T-helper 2 cell treated with Interferon-gamma antibody and Interleukin-4, amounts not matched to agents 5 μg/mL and 100 μg/mL, for 36 hours (primary cell): ENCODE measurements around the gene PCCA.
"Not testable (repeated sequence)": the region's sequence is repeated elsewhere in the genome, so short reads cannot be mapped to it uniquely, and the experiment has no call there.

Source experiments
- DNase-seq: peaks from one replicate; pipeline ENCODE4 v3.0.0; 2021; ENCODE audit warnings: low spot score
- H3K27ac Mint-ChIP-seq: one replicate; pipeline ENCODE4 v1.8.0; 2021; ENCODE audit warnings: mild to moderate bottlenecking, mixed read lengths
- H3K27me3 Mint-ChIP-seq: one replicate; pipeline ENCODE4 v1.8.0; 2021; ENCODE audit warnings: low read depth, mixed read lengths
- H3K36me3 Mint-ChIP-seq: one replicate; pipeline ENCODE4 v1.8.0; 2021; ENCODE audit warnings: low read depth, mixed read lengths
- H3K4me1 Mint-ChIP-seq: one replicate; pipeline ENCODE4 v1.8.0; 2021; ENCODE audit warnings: low read depth, mixed read lengths
- H3K4me3 Mint-ChIP-seq: one replicate; pipeline ENCODE4 v1.8.0; 2022; ENCODE audit warnings: mild to moderate bottlenecking, moderate library complexity, mixed read lengths
- H3K9me3 Mint-ChIP-seq: one replicate; pipeline ENCODE4 v1.8.0; 2021; ENCODE audit warnings: mixed read lengths

The PCCA gene, protein sequence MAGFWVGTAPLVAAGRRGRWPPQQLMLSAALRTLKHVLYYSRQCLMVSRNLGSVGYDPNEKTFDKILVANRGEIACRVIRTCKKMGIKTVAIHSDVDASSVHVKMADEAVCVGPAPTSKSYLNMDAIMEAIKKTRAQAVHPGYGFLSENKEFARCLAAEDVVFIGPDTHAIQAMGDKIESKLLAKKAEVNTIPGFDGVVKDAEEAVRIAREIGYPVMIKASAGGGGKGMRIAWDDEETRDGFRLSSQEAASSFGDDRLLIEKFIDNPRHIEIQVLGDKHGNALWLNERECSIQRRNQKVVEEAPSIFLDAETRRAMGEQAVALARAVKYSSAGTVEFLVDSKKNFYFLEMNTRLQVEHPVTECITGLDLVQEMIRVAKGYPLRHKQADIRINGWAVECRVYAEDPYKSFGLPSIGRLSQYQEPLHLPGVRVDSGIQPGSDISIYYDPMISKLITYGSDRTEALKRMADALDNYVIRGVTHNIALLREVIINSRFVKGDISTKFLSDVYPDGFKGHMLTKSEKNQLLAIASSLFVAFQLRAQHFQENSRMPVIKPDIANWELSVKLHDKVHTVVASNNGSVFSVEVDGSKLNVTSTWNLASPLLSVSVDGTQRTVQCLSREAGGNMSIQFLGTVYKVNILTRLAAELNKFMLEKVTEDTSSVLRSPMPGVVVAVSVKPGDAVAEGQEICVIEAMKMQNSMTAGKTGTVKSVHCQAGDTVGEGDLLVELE

GRCh38 chr13:100088644-100089464 lies at the start of gene PCCA:
Gene PCCA (plus strand): TSS chr13:100089093. CDS start chr13:100089121, 28 bp downstream.
- H3K36me3 Mint-ChIP-seq: no peaks in the 10 kb centered on the region
- peak within 1 kb of the TSS; percentile 76 for H3K27ac Mint-ChIP-seq
- H3K27me3 Mint-ChIP-seq: peaks cover 4% of the 10 kb centered on the region
- H3K4me3 Mint-ChIP-seq: peak within 1 kb of the TSS; percentile 92
- peak; percentile 86 for DNase-seq
- no peaks in the 10 kb centered on the region for H3K9me3 Mint-ChIP-seq
- H3K4me1 Mint-ChIP-seq: peaks cover 17% of the 10 kb centered on the region

DNA sequence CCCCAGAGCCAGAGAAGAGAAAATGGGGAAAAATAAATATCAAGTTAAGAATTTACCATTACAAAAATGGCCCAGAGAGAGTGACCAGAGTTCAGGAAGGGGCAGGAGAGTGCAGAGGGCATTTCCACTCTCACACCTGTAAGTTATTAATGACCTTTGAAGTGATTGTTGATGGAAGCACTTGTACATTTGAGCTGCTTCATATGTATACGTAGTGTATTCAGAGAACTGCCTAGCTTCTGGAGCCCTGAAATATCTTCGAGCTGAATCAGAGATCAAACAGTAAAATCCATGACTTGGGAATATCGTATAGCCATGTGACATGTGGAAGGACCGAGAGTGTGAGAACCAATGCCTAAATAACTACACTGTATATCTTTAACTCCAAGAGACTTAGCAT lies 49.2 kb upstream of the PCCA start:
- no peaks in the 10 kb centered on the region for H3K9me3 Mint-ChIP-seq
- no peaks in the 10 kb centered on the region for H3K36me3 Mint-ChIP-seq
- no peaks in the 10 kb centered on the region for H3K27me3 Mint-ChIP-seq
- no peak overlapping the region for H3K4me3 Mint-ChIP-seq
- DNase-seq: no peak
- no peaks in the 10 kb centered on the region for H3K4me1 Mint-ChIP-seq
- no peak overlapping the region for H3K27ac Mint-ChIP-seq

- Mint-ChIP-seq H3K4me3 (no peak overlapping the region), H3K27me3 (no peaks in the 10 kb centered on the region), H3K9me3 (no peaks in the 10 kb centered on the region), H3K36me3 (no peaks in the 10 kb centered on the region), H3K27ac (no peak overlapping the region), H3K4me1 (no peaks in the 10 kb centered on the region)
- no peak for DNase-seq
These were observed 48.7 kb upstream of the PCCA start for GRCh38 chr13:100040196-100040595.

GRCh38 chr13:100044936-100045335 lies 44.0 kb upstream of the PCCA start:
- H3K9me3 Mint-ChIP-seq: no peaks in the 10 kb centered on the region
- no peak overlapping the region for H3K27ac Mint-ChIP-seq
- no peaks in the 10 kb centered on the region for H3K36me3 Mint-ChIP-seq
- no peak overlapping the region for H3K4me3 Mint-ChIP-seq
- H3K27me3 Mint-ChIP-seq: peaks cover 3% of the 10 kb centered on the region
- H3K4me1 Mint-ChIP-seq: no peaks in the 10 kb centered on the region
- no peak for DNase-seq

GRCh38 chr13:100045355-100045754 lies 43.5 kb upstream of the PCCA start:
- no peak overlapping the region for H3K27ac Mint-ChIP-seq
- H3K4me3 Mint-ChIP-seq: no peak overlapping the region
- peaks cover 3% of the 10 kb centered on the region for H3K27me3 Mint-ChIP-seq
- H3K4me1 Mint-ChIP-seq: no peaks in the 10 kb centered on the region
- H3K9me3 Mint-ChIP-seq: no peaks in the 10 kb centered on the region
- no peaks in the 10 kb centered on the region for H3K36me3 Mint-ChIP-seq
- no peak for DNase-seq

DNA sequence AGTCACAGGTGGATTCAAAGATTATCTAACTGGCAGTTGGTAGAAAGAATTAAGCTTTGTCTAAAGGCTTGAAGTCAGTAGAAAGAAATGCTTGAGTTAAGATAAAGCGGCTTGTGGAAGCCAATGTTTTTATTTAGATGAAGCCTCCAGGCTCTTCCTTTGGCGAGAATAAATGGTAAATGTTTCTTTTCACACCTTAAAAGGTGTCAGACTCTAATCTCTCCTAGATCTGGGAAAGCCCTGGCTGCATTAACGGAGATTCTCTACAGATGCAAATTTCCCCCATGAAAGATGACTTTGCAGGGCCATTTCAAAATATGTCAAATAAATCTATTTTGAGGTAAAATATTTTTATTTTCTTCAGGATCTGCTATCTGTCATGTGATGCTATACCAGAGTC lies 37.8 kb upstream of the PCCA start:
- Mint-ChIP-seq H3K4me3 (no peak overlapping the region), H3K27me3 (no peaks in the 10 kb centered on the region), H3K9me3 (no peaks in the 10 kb centered on the region), H3K4me1 (no peaks in the 10 kb centered on the region), H3K36me3 (no peaks in the 10 kb centered on the region), H3K27ac (no peak overlapping the region)
- no peak for DNase-seq

- Mint-ChIP-seq H3K4me3 (no peak overlapping the region), H3K27me3 (peaks cover 9% of the 10 kb centered on the region), H3K9me3 (peaks cover 21% of the 10 kb centered on the region), H3K4me1 (no peaks in the 10 kb centered on the region), H3K27ac (no peak overlapping the region), H3K36me3 (peaks cover 2% of the 10 kb centered on the region)
- DNase-seq: no peak
These were observed 29.1 kb upstream of the PCCA start for GRCh38 chr13:100059827-100060226.

DNA sequence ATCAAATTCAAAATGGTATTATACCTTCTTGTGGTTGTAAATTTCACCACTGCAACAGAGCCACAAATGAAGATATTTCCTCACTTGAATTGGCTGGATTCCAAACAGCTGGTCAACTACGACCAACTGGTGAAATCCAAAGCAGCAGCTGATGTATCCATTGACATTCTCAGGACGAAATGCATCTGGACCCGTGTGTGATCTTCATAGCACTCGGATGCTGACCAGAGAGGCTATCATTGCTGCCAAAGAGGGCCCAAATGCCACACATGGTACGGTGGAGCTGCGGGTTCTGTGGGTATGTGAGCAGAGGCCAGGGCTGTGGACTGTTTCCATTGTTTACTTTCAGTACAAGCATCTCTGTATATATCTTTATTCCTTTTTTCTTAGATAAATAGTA lies 25.6 kb upstream of the PCCA start:
- Mint-ChIP-seq H3K9me3 (peaks cover 14% of the 10 kb centered on the region), H3K27me3 (peaks cover 7% of the 10 kb centered on the region), H3K4me1 (no peaks in the 10 kb centered on the region), H3K36me3 (peaks cover 2% of the 10 kb centered on the region), H3K4me3 (no peak overlapping the region), H3K27ac (no peak overlapping the region)
- no peak for DNase-seq

DNA sequence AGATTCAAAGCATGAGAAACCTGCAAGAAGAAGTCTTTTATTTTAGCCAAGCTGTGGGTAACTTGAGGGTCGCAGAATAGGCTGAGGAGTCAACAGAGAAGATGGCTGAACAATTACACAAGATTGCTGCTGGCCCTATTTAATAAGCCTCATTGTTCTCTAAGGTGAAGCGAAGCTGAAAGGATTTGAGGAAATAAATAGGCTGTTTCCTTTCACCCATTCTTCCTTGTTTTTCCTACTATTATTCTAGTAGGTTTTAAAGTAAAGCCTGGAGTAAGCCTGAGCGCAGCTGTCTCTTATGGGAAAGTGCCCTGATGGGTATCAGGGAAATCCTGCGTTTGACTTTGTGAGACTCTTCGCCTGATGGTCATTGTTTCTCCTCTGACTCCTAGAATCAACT lies 25.0 kb upstream of the PCCA start:
- DNase-seq: no peak
- Mint-ChIP-seq H3K4me1 (no peaks in the 10 kb centered on the region), H3K27me3 (peaks cover 7% of the 10 kb centered on the region), H3K9me3 (peaks cover 9% of the 10 kb centered on the region), H3K4me3 (no peak overlapping the region), H3K27ac (no peak overlapping the region), H3K36me3 (no peaks in the 10 kb centered on the region)

- no peak for DNase-seq
- Mint-ChIP-seq H3K4me1 (no peaks in the 10 kb centered on the region), H3K36me3 (no peaks in the 10 kb centered on the region), H3K9me3 (no peaks in the 10 kb centered on the region), H3K27me3 (peaks cover 4% of the 10 kb centered on the region), H3K27ac (no peak overlapping the region), H3K4me3 (no peak overlapping the region)
These were observed 20.6 kb upstream of the PCCA start for GRCh38 chr13:100068133-100068931.

- no peaks in the 10 kb centered on the region for H3K4me1 Mint-ChIP-seq
- DNase-seq: no peak
- H3K4me3 Mint-ChIP-seq: no peak overlapping the region
- H3K36me3 Mint-ChIP-seq: no peaks in the 10 kb centered on the region
- no peaks in the 10 kb centered on the region for H3K9me3 Mint-ChIP-seq
- peaks cover 2% of the 10 kb centered on the region for H3K27me3 Mint-ChIP-seq
- H3K27ac Mint-ChIP-seq: no peak overlapping the region
These were observed 19.6 kb upstream of the PCCA start for GRCh38 chr13:100069278-100069677.

DNA sequence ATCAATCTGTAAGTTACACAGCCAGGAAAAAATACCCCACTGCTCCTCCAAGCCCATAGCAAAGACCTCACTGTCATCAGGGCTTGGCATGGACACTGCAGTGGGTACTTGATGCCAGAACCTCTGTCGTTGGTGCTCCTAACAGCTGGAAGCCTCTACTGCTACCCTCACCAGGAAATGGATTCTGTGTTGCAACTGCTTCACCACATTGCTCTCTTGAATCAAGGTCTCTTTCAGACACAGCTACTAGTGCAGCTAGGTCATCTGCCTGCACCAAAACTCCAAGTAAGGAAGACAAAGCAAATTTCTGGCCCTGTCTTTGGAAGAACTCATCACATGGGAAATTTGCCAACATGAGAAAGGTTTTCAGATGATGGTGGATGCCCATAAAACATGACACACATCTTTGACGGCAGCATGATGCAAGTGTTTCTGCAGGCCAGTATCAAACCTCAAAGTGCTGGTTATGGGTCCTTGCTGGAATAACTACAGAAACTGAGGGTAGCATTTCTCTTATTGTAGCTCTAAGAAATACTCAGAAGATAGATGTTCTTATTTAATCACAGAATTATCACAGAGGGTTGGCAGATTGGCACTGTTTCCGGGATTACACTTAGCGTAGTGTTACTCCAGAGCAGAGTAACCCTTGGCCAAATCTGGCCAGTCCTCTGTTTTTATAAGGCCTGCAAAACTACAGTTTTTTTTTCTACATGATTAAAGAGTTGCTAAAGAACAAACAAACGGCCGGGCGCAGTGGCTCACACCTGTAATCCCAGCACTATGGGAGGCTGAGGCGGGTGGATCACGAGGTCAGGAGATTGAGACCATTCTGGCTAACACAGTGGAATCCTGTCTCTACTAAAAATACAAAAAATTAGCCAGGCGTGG lies 12.9 kb upstream of the PCCA start:
- no peaks in the 10 kb centered on the region for H3K4me1 Mint-ChIP-seq
- no peaks in the 10 kb centered on the region for H3K9me3 Mint-ChIP-seq
- no peak overlapping the region for H3K4me3 Mint-ChIP-seq
- no peak for DNase-seq
- peaks cover 2% of the 10 kb centered on the region for H3K27me3 Mint-ChIP-seq
- H3K36me3 Mint-ChIP-seq: no peaks in the 10 kb centered on the region
- H3K27ac Mint-ChIP-seq: no peak overlapping the region

- DNase-seq, H3K27ac Mint-ChIP-seq, H3K36me3 Mint-ChIP-seq: not testable (repeated sequence)
These were observed 9.9 kb upstream of the PCCA start for GRCh38 chr13:100079003-100079402.

More at GRCh38 chr13:100079003-100079402, 9.9 kb upstream of the PCCA start:
- not testable (repeated sequence) for H3K27me3 Mint-ChIP-seq, H3K9me3 Mint-ChIP-seq, H3K4me3 Mint-ChIP-seq, H3K4me1 Mint-ChIP-seq
